NCI-H460 (cell line): ENCODE data around the gene HACL1. TPM values are rescaled to one million over a fixed set of nuclear protein-coding genes. Genes with fewer than 3 reads are reported as not detected.
"Not testable (repeated sequence)": the region's sequence is repeated elsewhere in the genome, so short reads cannot be mapped to it uniquely, and the experiment has no call there.

Experiments
- DNase-seq: peaks from one replicate; pipeline ENCODE4 v3.0.0-alpha.2; 2016; ENCODE audit warnings: low read depth; ENCODE audit errors: extremely low read depth
- total RNA-seq: library from RNA; depleted of rRNA; stranded (reverse); fragments of >200 nt; shearing (Covaris generic); gene quantifications from 2 replicates; pipeline ENCODE4 v1.2.3, GENCODE V29; 2014

Gene HACL1
- total RNA-seq, 1 experiment from 2014 or later = 25.2 TPM

DNA sequence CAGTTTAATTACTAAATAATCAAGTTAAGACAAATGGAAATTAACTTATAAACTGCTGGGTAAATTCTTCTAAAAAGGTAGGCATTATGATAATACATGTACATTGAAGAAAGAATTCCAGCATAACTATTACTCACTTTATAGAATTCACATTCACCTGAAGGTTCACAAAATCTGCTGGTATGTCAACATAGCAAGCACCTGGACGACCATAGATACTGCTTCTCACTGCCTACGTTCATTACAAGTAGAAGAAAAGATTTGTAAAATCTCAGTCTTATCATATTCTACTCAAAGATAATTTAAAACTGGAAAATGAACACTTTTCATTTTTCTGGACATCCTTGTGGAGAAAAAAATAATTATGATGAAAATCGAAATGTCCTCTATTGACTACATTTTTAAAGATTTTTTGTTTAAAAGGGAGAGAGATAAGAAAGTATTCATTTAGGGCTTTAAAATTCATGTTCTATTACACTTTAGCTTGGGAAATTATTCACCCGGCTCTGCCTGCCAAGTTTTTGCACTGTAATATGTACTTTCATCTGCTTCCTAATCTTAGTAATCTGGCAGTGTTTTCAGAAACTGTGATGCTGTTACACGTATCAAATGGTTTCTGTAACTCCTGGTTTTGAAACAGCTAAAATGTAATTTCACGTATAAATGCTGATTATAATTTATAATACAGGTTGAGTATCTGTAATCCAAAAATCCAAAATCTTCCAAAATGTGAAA is 16.1 kb downstream of the HACL1 start:
- no peak for DNase-seq

DNA sequence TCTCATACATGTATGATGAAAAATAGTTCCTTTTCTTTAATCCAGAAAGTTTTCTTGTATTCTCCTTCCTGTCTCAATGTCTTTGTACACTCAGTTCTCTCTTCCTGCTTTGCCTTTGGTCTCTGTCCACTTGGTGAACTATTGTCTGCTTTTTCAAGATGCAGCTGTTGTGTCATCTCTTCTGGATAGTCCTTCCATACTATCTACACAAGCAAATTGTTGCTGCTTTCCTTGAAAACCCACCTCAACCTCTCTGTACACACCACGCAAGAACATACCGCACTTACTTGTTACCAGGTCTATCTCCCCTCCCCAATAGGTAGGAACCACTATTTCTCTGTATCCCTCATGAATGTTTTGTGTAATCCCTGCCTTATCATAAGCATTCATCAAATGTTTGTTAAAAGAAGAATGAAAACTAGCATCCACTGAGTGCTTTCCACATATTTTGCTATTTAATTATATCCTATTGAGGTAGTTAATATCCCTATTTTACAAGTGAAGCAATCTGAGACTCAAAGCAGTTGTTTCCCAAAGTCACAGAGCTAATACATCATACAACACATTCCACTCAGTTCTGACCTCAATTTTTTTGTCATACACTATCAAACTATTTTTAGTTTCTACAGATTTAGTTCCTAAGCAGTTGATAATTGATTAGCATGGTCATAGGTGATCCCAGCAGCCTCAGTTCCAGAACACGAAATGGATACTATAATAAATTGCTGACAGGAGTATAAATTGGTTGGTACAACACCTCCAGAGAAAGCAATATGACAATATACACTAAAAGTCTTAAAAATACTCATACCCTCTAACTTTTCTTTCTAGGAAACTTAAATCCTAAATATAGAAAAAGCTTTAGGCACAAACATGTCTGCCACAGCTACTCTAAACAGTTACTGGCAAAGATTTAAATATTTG is 19.6 kb downstream of the HACL1 start:
- no peak for DNase-seq

DNA sequence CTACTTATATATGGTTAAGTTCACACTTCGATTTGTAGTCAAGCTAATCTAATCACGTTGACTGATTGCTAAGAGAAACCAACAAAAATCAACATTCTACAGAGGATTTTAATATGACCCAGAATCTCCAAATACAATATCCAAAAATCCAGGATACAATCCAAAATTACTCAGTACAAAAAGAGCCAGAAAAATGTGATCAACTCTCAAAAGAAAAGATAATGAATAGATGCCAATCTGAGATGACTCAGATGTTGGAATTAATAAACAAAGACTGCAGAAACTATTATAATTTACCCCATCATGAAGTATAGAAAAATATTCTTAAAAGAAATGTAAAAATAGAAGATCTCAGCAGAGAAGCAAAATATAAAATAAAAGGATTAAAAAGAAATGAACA is 22.3 kb downstream of the HACL1 start:
- DNase-seq = no peak

DNA sequence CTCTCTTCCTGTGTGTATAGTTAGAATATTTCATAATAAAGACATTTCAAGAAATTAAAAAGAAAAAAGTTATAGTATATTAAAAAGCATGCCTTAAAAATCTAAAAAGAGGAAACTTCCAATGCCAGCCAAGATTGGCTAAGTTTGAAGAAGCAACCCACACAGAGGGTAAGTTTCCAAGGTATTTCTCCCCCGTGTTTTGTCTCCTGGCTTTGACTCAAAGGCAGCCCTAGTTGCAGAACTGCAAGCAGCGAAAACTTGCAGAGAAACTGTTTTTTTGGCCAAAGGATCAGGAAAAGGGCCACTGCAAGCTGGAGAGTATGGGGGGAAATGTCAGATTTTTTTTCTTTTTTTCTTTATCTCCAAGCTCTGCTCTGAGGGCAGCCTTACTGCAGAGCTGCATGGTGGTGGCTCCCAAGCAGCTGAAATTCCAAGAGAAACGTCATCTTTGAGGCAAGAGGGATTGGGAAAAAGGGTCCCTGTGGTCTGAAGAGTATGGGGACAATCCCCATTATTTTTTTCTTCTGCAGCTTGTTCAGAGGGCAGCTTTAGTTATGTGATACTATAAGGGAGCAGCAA is 23.0 kb downstream of the HACL1 start:
- no peak for DNase-seq

DNA sequence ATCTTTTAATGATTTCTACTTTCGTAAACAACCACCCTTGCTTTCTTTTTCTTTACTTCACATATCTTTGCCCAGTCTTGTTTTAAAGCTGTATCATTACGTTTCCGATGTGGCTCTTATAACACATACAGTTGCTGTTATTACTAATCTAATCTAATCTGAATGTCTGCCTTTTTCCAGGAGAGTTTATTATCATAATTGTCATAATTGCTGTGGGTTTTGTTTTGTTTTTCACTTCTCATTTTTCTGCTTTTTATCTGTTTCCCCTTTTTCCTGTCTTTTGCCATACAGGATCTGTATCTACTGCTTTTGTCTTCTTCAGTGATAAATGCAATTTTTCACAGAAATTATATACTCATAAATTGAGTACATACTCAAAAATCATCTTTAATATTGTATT is 24.9 kb downstream of the HACL1 start:
- DNase-seq = no peak

DNA sequence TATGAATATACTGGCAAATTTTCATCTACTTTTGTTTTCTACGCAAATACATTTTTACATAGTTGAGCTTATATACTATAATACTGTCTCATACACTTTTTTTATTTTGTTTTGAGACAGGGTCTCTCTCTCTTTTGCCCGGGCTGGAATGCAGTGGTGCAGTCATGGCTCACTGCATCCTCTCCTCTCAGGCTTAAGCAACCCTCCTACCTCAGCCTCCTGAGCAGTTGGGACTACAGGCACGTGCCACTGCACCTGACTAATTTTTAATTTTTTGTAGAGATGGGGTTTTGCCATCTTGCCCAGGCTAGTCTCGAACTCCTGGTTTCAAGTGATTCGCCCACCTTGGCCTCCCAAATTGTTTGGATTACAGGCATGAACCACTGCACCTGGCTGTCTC is 25.9 kb downstream of the HACL1 start:
- DNase-seq = no peak

DNA sequence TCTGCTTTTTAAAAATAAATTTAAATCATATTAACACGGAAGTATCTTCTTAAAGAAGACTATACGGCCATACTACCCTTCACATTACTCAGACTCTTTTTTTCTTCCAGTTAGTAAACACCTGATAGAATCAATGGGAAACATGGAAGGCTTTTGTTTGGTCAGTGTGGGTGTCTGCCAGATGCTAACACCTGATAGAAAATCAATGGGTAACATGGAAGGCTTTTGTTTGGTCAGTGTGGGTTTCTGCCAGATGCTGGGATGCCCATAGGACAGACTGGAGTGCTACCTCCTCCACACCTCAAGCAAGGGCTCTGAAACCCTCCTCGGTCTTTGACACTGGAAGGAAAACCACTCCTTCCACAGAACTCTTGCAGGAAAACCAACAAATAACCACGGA is 29.2 kb downstream of the HACL1 start:
- no peak for DNase-seq

DNA sequence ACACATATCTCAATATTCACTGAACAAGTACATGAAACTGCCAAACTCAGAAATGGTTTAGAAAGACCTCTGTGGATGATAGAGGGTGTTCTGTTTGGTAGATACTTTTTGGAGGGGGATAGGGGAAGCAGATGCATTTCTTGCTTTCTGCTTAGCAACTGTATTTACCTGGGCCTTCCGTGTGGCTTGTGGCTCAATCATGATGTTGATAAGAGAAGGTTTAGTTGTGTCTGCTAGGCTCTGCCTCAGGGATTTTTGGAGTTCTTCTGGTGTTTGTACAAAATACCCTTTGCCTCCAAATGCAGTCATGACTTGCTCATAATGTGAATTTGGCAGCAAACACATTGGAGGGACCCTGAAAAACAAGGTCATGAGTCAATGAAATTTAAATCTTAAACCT is 38.2 kb downstream of the HACL1 start:
- no peak for DNase-seq

DNA sequence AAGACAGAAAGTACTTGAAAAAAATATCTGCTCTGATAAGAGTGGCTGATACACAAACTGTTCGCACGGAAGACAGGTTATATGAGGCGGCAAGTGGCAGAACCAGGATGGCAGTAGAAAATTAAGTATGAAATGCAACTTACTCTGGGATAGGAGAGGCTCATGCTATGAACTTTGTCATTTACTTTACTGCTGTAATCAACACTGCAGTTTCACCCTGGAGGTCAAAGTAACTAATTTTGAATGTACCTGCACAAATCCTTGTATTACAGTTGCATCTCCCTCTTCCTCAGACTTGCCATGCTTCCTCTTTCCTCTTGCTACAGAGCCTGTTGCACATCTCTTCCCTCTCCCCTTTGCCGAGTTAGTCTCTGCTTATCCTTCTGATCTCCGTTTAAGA is 38.8 kb downstream of the HACL1 start:
- no peak for DNase-seq

DNA sequence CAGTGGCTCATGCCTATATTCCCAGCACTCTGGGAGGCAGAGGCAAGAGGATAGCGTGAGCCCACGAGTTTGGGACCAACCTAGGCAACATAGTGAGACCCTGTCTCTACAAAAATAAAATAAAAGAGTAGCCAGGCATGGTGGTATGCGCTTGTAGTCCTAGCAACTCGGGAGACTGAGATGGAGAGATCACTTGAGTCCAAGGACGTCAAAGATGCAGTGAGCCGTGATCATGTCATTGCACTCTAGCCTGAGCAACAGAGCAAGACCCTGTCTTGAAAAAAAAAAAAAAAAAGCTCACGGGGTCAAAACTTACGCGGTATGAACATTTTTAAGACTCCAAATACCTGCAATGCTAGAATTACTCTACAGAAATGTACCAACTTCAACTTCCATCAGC is 42.8 kb downstream of the HACL1 start:
- DNase-seq = no peak

DNA sequence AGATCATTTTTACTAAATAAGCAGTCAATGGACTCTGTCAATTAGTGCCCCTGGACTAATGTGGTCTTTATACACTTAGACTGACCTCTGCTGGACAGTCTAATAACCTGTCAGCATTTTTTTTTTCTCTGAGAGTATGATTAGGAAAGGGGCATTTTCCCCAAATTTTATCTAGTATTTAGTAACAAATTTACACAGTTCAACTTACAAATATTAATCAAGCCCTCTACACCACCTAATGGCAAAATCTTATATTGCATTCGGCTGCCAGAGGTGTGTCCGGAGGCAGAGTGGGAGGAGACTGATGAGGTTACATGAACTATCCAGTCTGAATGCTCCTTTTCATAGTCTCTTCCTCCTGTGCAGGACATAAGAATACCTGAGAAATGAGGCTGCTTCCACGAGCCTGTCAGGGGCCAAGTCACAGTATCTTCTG is 43.8 kb downstream of the HACL1 start:
- peak; percentile 52 for DNase-seq

DNA sequence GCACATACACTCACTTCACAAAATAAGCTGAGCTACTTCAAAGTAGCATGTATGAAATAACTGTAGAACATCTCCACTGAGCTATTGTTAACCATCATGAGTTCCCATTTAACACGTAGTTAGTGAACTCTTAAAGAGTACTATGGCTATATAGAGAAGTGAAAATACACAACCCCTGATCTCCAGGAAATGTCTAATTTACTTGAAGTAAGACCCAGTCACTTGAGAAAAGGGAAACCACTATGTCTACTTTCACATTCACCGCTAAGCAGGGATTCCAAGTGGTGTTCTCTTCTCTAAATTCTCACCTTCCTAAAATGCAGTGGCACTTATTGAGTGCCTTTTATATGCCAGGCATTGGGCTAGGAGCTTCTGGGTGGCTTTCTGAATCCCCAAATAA is 44.9 kb downstream of the HACL1 start:
- no peak for DNase-seq

DNA sequence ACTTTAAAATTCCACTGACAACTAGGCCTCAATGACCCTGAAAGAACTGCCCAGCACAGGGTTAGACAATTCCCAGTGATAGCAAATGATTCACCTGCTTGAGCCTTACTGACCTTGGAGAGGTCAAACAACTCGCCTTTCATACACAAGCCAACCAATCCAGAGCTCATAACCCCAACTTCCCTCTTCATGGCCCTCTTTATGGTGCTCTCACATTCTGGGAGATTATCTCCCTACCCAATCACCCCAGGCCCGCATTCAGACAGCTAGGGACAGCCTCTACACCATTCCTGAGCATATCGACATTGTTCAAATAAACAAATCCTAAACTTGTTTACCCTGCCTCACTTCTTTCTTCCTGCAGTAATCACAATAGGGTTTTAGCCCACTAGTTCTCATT is 47.6 kb downstream of the HACL1 start:
- no peak for DNase-seq

DNA sequence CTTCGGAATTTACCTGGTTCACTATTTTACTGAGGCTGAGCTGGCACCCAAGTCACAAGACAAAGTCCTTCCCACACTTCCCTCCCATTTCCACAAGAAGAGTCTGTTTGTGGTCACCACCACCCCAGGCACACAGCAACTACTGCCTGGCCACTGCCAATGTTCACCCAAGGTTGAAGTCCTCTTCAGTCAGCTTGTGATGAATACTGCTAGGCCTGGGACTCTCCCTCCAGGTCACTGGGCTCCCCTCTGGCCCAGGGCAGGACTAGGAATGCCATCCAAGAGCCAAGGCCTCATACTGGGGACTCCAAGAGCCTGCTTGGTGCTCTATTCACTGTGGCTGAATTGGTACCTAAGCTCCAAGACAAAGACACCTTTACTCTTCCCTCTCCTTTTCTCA is 49.5 kb downstream of the HACL1 start:
- DNase-seq = no peak

DNA sequence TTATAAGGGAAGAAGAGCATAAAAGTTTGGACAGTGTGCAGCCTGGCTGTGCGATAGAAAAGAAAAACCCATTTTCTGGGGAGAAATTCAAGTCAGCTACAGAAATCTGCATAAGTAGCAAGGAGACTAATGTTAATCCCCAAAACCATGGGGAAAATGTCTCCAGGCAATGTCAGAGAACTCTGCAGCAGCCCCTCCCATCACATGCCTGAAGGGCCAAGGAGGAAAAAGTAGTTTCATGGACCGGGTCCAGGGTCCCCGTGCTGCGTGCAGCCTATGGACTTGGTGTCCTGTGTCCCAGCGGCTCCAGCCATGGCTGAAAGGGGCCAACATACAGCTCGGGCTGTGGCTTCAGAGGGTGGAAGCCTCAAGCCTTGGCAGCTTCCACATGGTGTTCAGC is 51.5 kb downstream of the HACL1 start:
- no peak for DNase-seq

DNA sequence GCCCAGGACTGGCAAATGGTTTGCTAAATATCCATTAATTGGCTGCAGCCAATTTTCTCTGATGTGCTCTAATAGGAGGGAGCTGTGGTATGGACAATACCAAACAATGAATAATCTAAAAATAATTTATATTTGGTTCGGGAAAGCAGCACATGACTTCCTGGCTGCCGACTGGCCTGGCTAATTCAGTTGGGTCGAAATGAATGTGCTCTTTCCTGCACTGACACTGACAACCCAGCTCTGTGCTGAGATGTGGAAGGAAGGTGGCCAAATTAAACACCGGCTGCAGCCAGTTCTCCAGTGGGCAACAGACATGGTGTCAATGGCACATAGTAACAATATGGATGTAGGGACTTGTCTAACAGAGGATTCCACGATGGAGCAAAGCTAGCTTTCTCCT is 58.8 kb downstream of the HACL1 start:
- no peak for DNase-seq

DNA sequence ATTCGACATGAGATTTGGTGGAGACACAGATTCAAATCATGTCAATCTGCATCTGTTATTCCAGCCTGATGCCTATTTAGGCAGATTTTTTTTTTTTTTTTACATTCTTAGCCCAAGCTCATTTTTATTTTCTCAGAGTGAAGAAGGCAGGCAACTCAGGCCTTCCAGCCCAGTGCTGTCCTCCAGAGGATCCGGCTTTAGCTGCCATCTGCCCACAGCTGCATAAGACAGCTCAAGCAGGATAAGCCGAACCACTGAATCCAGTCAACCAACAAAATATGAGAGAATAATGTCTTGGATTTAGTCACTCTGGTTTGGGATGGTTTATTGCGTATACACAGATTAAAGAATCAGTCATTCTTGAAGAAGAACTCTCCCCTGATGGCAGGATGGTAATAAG is 60.0 kb downstream of the HACL1 start:
- DNase-seq = no peak

DNA sequence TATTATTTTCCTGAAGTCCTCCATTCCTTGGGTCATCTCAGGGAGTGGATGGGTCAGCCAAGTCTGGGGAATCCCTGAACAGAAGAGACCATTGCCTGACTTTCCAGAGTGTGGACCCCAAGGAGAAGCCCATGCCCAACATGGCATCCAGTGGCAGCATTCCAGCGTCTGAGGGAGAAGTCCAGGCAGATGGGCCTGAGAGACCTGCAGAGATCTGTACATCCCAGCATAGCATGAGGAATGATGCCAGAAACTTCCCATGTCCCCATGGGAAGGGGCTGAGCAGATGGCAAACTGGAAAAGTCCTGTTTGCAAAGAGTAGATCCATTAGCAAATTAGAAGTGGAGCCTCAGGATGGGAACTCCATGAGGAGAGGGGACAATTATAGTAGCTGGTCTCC is 62.3 kb downstream of the HACL1 start:
- no peak for DNase-seq

DNA sequence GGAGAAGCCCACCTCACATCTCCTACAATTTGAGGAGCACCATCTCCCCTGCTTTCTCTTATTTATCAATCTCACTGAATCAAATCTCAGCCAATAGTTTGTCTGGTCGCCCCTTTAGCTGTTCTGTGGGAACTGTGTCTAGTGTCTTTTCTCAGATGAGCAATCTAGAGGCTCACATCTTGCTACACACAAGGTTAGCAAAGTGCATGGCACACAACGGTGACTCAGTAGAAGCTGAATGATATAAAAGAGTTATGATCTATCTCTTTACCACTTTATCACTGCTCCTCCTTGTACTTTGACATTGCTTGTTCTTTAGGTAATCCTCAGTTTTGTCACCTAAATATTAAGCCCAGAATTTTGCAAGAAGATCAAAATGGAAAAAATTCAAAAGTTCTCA is 63.0 kb downstream of the HACL1 start:
- no peak for DNase-seq

DNA sequence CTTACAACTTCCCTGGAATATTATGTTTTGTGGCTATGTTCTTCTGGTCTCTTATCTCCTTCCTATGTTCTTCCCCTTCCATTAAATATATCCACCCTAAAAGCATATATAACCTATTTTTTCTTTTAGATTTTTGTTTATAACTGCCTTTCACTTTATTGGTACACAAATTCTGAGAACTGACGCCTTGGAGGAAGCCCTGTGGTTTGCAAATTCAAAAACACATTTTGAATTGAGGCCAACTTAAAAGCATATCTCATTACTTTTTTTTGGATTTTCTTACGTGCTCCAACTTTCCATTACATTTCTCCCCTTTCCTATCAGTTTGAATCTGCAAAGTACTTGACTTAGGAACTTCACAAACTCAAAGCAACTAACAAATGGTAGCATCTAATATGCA is 64.5 kb downstream of the HACL1 start:
- DNase-seq = no peak

DNA sequence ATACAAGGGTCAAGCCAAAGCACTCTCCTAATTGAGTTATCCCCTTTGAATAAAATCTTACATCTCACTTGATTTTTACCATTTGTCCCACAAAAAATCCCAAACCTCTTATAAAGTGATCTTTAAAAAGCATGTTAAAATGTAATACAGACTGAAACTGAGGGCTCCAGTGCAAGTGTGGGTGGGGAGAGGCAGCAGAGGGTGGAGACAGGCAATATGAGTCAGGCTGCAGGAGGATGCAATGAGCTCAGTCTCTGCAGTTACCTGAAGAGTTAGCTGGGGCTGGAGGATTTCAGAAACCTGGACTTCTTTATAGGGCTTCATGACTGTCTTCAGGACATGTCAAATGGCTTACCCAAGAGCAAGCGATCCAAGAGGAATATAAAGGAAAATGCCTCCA is 65.6 kb downstream of the HACL1 start:
- DNase-seq = no peak

DNA sequence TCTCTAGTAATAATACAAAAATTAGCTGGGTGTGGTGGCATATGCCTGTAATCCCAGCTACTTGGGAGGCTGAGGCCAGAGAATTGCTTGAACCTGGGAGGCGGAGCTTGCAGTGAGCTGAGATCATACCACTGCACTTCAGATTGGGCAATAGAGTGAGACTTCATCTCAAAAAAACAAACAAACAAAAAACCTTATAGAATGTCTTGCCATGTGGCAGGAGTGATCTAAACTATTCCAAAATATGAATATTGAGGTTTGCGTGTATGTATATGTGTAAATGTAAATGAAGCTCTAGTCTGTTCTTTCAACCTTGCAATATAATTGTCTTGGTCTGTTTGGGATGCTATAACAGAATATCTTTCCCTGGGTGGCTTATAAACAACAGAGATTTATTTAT is 68.8 kb downstream of the HACL1 start:
- not testable (repeated sequence) for DNase-seq
